ENCODE data around the gene TCFL5. TPM values are rescaled to one million over a fixed set of nuclear protein-coding genes. Genes with fewer than 3 reads are reported as not detected.
A peak's percentile ranks its signal among the peaks of the same experiment; 100 is the strongest.

TCFL5 gene
- total and polyA plus RNA-seq, 3 experiments from 2014 or later, result 1.4 to 6.2 (median 4.6) TPM

DNA sequence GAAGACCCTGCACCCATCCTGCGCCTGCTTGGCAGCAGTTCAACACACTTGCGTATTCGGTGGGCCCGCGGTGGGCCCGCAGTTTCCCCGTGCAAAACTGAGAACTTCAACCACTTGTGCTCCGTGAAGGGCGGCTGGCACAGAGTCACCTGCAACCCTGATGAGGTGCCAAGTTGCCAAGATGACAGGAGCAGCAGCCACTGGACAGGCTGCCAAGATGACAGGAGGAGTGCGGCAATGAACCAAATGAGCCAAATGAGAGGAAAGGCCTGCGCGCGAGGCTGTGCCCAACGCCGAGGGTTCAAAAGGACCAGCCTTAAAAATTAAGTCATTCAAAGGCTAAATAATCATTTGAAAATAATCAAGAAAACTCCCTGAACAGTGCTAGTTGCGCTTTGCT is 44.6 kb upstream of the TCFL5 start:
- CTCF ChIA-PET, result no interaction called here
- peaks cover 20 to 98% (median 36%) of the 10 kb centered on the region in 3 donors for H3K36me3 Mint-ChIP-seq
- Histone ChIP-seq H3K27ac (ENCODE audit: low read depth, low read length) (no peak overlapping the region), H3K4me1 (ENCODE audit: insufficient read depth, low read length) (peaks cover 5% of the 10 kb centered on the region), H3K9me3 (ENCODE audit: low read length) (no peaks in the 10 kb centered on the region), H3K4me3 (ENCODE audit: low read length) (no peak overlapping the region), H3K36me3 (ENCODE audit: insufficient read depth, low read length) (peaks cover 87% of the 10 kb centered on the region), H3K27me3 (ENCODE audit: insufficient read depth, low read length, poor library complexity, severe bottlenecking) (no peaks in the 10 kb centered on the region)
- peak in 1 of 5 donors; percentile 37 for DNase-seq
- H3K9me3 Mint-ChIP-seq, result peaks cover 0 to 1% (median 0%) of the 10 kb centered on the region in 5 donors
- H3K4me1 Mint-ChIP-seq, result peaks cover 19 to 36% (median 27%) of the 10 kb centered on the region in 3 donors
- no peak overlapping the region for H3K4me3 Mint-ChIP-seq
- H3K27me3 Mint-ChIP-seq, result peaks cover 0 to 2% of the 10 kb centered on the region in 2 donors
- no peak overlapping the region for H3K27ac Mint-ChIP-seq
- POLR2A ChIA-PET, result no interaction called here

DNA sequence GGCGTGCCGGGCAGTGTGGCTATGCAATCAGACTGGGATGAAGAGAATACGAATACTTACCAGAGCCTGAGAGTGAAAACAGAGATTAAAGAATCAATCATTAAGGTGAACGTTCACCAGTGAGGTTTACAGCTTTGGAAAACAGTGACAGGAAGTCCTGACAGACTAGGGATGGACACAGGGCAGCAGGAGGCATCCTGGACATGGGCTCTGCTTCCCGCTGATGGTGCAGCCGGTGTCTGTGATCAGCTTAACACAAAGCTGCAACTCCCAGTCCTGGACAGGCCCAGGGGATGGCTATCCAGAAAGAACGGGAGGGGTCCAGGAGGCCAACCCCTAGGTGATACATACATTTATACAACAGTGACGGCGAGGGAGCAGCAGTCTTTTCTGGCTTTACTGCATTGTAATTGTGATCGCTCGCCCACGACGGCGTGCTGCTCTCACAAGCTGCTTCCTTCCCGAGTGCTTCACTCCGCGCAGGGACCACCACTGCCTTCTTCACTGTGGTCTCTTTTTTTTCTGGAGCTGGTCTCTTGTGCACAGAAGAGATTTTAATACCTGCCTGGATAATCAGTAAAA is 44.0 kb upstream of the TCFL5 start:
- Mint-ChIP-seq H3K4me3 (peak overlapping the region in 1 of 7 donors; percentile 49), H3K36me3 (peaks cover 17 to 97% (median 33%) of the 10 kb centered on the region in 3 donors), H3K27me3 (peaks cover 0 to 2% of the 10 kb centered on the region in 2 donors), H3K9me3 (peaks cover 0 to 1% (median 0%) of the 10 kb centered on the region in 5 donors), H3K27ac (peak overlapping the region in 2 of 8 donors; percentile 7 to 66), H3K4me1 (peaks cover 16 to 40% (median 32%) of the 10 kb centered on the region in 3 donors)
- Histone ChIP-seq H3K36me3 (ENCODE audit: insufficient read depth, low read length) (peaks cover 81% of the 10 kb centered on the region), H3K4me3 (ENCODE audit: low read length) (no peak overlapping the region), H3K27me3 (ENCODE audit: insufficient read depth, low read length, poor library complexity, severe bottlenecking) (no peaks in the 10 kb centered on the region), H3K27ac (ENCODE audit: low read depth, low read length) (no peak overlapping the region), H3K9me3 (ENCODE audit: low read length) (no peaks in the 10 kb centered on the region), H3K4me1 (ENCODE audit: insufficient read depth, low read length) (peaks cover 6% of the 10 kb centered on the region)
- peak in 1 of 5 donors; percentile 15 for DNase-seq
- ChIA-PET CTCF (no interaction called here), POLR2A (no interaction called here)

DNA sequence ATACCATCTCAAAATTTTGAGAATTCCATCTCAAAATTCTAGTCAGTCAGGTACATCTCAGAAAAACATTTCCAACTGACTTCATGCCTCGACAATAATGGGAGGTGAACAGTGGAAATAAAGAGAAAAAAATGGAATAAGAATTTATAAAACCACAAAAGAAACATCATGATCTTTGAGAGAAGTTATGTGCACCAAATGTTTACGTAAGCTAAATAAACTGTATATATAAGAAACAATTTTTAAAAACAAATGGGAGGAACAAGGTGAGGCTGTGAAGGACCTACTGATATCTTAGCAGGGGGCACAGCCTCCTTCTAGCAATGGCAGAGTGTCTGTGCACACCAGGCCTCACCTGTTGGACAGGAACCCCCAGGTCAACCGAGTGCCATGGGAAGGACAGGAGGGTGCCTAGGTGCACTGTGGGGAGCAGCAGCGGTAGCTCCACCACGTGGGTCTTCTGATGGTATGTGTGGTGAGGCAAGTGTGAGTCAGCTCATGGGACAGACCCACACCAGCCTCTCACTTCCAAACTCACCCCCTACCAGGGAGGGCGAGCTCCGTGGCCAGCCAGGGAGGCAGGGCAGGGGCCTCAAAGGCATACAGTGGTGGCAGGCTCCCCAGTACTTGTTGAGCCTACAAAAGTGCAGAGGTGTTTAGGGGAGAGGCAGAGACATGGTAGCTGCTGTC is 41.4 kb upstream of the TCFL5 start:
- POLR2A ChIA-PET, result interaction anchor here (2.0 kb wide), 1 partner anchor 14 kb away, joined by 8 read pairs; no protein-coding TSS in a partner anchor
- no peak overlapping the region for H3K4me3 Mint-ChIP-seq
- peaks cover 0 to 2% of the 10 kb centered on the region in 2 donors for H3K27me3 Mint-ChIP-seq
- DNase-seq, result peak in 1 of 5 donors; percentile 45
- peaks cover 30 to 43% (median 40%) of the 10 kb centered on the region in 3 donors for H3K4me1 Mint-ChIP-seq
- Histone ChIP-seq H3K9me3 (ENCODE audit: low read length) (no peaks in the 10 kb centered on the region), H3K4me3 (ENCODE audit: low read length) (no peak overlapping the region), H3K27ac (ENCODE audit: low read depth, low read length) (no peak overlapping the region), H3K36me3 (ENCODE audit: insufficient read depth, low read length) (peaks cover 57% of the 10 kb centered on the region), H3K27me3 (ENCODE audit: insufficient read depth, low read length, poor library complexity, severe bottlenecking) (no peaks in the 10 kb centered on the region), H3K4me1 (ENCODE audit: insufficient read depth, low read length) (peaks cover 25% of the 10 kb centered on the region)
- H3K27ac Mint-ChIP-seq, result peak overlapping the region in 2 of 8 donors; percentile 4 to 14
- H3K9me3 Mint-ChIP-seq, result peaks cover 0 to 1% (median 0%) of the 10 kb centered on the region in 5 donors
- CTCF ChIA-PET, result interaction anchor here (0.8 to 6.3 kb wide), 8 partner anchors 15 to 106 kb away, joined by 3 to 62 read pairs (median 6); partner anchors contain the start of genes BHLHE23 and GID8
- H3K36me3 Mint-ChIP-seq, result peaks cover 8 to 71% (median 20%) of the 10 kb centered on the region in 3 donors

DNA sequence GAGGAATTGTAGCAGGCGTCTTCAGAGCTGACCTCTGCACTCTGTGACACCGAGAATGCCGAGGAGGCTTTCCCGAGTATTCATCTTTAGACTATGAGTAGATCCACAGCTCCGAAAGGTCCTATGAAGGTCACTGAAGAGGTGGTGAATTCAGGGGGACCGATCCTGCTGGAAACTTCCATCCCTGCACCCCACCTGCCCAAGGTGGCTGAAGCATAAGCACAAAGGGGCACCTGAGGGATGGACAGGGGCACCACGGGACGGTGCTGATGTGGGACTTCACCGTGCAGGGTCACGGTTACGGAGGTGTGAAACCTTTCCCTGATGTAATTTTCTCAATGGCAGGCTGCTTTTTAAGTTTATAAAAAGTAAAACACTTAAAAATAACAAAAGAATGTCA is 40.3 kb upstream of the TCFL5 start:
- no peaks in the 10 kb centered on the region for H3K9me3 ChIP-seq (ENCODE audit: low read length)
- H3K27me3 ChIP-seq (ENCODE audit: insufficient read depth, low read length, poor library complexity, severe bottlenecking), result no peaks in the 10 kb centered on the region
- ChIA-PET POLR2A (no interaction called here), CTCF (interaction anchor here (0.9 to 6.3 kb wide), 8 partner anchors 16 to 107 kb away, joined by 3 to 62 read pairs (median 4); no protein-coding TSS in a partner anchor)
- Mint-ChIP-seq H3K36me3 (peaks cover 8 to 60% (median 18%) of the 10 kb centered on the region in 3 donors), H3K27me3 (peaks cover 0 to 2% of the 10 kb centered on the region in 2 donors), H3K9me3 (peaks cover 0 to 1% (median 0%) of the 10 kb centered on the region in 5 donors), H3K27ac (peak overlapping the region in 4 of 8 donors; percentile 42 to 87 (median 66)), H3K4me1 (peaks cover 31 to 41% (median 37%) of the 10 kb centered on the region in 3 donors), H3K4me3 (no peak overlapping the region)
- H3K4me1 ChIP-seq (ENCODE audit: insufficient read depth, low read length), result peaks cover 24% of the 10 kb centered on the region
- H3K36me3 ChIP-seq (ENCODE audit: insufficient read depth, low read length), result peaks cover 45% of the 10 kb centered on the region
- peak in 1 of 5 donors; percentile 8 for DNase-seq
- no peak overlapping the region for H3K27ac ChIP-seq (ENCODE audit: low read depth, low read length)
- no peak overlapping the region for H3K4me3 ChIP-seq (ENCODE audit: low read length)

DNA sequence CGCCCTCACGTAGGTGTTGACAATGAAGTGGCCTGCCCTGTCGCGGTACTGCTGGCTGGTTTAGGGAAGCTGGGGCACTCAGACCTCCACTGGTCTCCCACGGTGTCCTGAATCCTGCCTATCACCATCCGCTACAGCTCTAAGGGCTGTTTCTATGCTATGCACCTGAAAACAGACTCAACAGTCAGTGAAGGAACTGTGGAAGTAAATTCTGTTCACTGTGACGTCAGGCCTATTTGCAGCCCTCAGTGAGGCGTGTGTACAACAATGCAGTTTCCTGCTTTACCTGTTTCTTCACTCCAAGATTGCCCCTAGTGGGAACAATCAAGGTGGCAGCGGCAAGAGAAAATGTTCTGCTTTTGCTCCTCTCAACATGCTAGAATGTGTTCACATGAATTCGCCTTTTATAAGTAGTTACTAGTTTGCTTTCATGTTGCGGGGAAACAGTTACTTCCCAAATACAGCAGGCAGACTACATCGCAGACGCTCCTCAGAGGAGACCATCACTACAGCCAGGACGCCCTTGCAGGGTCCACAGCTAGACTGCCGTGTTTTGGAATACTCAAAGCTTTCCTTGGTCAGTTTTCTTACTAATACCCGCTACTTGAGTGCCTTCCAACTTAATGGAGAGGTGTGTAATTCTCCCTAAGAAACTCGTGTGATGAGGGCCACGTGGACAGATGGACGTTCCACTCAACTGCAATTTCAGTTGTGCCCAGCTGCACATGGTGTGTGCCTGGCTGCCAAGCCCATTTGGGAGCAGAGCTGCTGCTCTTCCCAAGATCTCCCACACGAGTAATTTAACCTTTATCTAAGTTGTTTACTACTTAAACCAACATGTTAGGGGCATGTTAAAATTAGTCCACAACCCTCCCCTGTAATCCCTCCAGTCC is 39.3 kb upstream of the TCFL5 start:
- H3K9me3 Mint-ChIP-seq, result peaks cover 0 to 1% (median 0%) of the 10 kb centered on the region in 5 donors
- H3K4me3 Mint-ChIP-seq, result peak overlapping the region in 1 of 7 donors; percentile 51
- H3K36me3 Mint-ChIP-seq, result peaks cover 8 to 56% (median 14%) of the 10 kb centered on the region in 3 donors
- H3K4me3 ChIP-seq (ENCODE audit: low read length), result no peak overlapping the region
- H3K4me1 ChIP-seq (ENCODE audit: insufficient read depth, low read length), result peaks cover 24% of the 10 kb centered on the region
- peaks cover 41% of the 10 kb centered on the region for H3K36me3 ChIP-seq (ENCODE audit: insufficient read depth, low read length)
- peak in 2 of 5 donors; percentile 40 to 43 for DNase-seq
- peak overlapping the region; percentile 51 to 87 (median 76) for H3K27ac Mint-ChIP-seq
- peaks cover 31 to 37% (median 35%) of the 10 kb centered on the region in 3 donors for H3K4me1 Mint-ChIP-seq
- peaks cover 0 to 2% of the 10 kb centered on the region in 2 donors for H3K27me3 Mint-ChIP-seq
- no peaks in the 10 kb centered on the region for H3K9me3 ChIP-seq (ENCODE audit: low read length)
- POLR2A ChIA-PET, result interaction anchor here (0.5 to 1.1 kb wide), 2 partner anchors 20 to 39 kb away, joined by 3 read pairs; no protein-coding TSS in a partner anchor
- CTCF ChIA-PET, result interaction anchor here (0.9 to 6.3 kb wide), 9 partner anchors 14 to 108 kb away, joined by 3 to 62 read pairs (median 6); no protein-coding TSS in a partner anchor
- H3K27me3 ChIP-seq (ENCODE audit: insufficient read depth, low read length, poor library complexity, severe bottlenecking), result no peaks in the 10 kb centered on the region
- no peak overlapping the region for H3K27ac ChIP-seq (ENCODE audit: low read depth, low read length)

DNA sequence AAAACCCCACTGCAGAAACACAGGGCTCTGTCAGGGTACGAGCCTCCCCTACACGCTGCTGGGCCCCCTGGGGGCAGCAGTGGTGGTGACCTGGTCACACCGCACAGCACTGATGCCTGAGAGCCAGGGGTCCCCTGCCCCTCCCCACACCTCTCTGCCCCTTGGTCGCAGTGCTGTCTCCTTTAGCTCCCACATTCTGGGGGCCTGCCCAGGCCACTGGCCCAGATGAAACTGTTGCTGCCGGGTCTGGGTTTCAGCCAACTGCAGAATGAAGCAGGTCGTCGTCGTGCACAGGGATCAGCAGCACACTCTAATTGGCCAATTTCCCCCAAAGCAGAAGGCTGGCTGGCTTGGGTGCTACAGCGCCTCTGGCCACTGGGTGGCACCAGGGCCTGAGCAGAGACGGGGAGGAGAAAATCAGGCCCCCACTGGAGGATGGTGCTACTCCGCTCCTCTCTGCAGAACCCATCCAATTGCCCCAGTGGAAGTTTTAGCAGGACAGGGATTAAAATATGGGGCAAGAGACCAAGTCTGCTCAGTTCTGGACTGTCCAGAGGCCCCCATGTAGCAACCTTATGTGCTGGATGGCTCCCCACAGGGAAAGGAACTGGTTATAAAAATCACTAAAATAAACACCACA is 38.5 kb upstream of the TCFL5 start:
- POLR2A ChIA-PET, result interaction anchor here (0.6 to 1.1 kb wide), 2 partner anchors 18 to 21 kb away, joined by 3 to 6 read pairs; no protein-coding TSS in a partner anchor
- peaks cover 41% of the 10 kb centered on the region for H3K36me3 ChIP-seq (ENCODE audit: insufficient read depth, low read length)

More for the DNA sequence above, 38.5 kb upstream of the TCFL5 start:
- H3K27ac Mint-ChIP-seq, result peak overlapping the region in 7 of 8 donors; percentile 78 to 86 (median 84)
- peak overlapping the region in 5 of 7 donors; percentile 13 to 72 (median 59) for H3K4me3 Mint-ChIP-seq
- peaks cover 32 to 37% (median 35%) of the 10 kb centered on the region in 3 donors for H3K4me1 Mint-ChIP-seq
- peaks cover 0 to 1% (median 0%) of the 10 kb centered on the region in 5 donors for H3K9me3 Mint-ChIP-seq
- Histone ChIP-seq H3K4me3 (ENCODE audit: low read length) (no peak overlapping the region), H3K4me1 (ENCODE audit: insufficient read depth, low read length) (peaks cover 24% of the 10 kb centered on the region), H3K27ac (ENCODE audit: low read depth, low read length) (no peak overlapping the region), H3K27me3 (ENCODE audit: insufficient read depth, low read length, poor library complexity, severe bottlenecking) (no peaks in the 10 kb centered on the region), H3K9me3 (ENCODE audit: low read length) (no peaks in the 10 kb centered on the region)
- peaks cover 4 to 56% (median 10%) of the 10 kb centered on the region in 3 donors for H3K36me3 Mint-ChIP-seq
- H3K27me3 Mint-ChIP-seq, result no peaks in the 10 kb centered on the region
- CTCF ChIA-PET, result interaction anchor here (0.9 to 6.3 kb wide), 11 partner anchors 12 to 349 kb away, joined by 3 to 62 read pairs (median 6); no protein-coding TSS in a partner anchor
- DNase-seq, result peak; percentile 60 to 84 (median 71)

Data from CD8-positive, alpha-beta memory T cell (primary cell).